Activated effector memory CD4-positive, alpha-beta T cell treated with anti-CD3 and anti-CD28 coated beads, Interleukin-2, amount 50 U/mL, for 16 hours (primary cell): ENCODE results near the gene CHI3L1.

Experiments
- DNase-seq: peaks from one replicate; pipeline ENCODE4 v3.0.0-alpha.2; 2020

The CHI3L1 gene

GRCh38 chr1:203180611-203181330, 5.7 kb downstream of the CHI3L1 start:
- DNase-seq: peak; percentile 25

DNA sequence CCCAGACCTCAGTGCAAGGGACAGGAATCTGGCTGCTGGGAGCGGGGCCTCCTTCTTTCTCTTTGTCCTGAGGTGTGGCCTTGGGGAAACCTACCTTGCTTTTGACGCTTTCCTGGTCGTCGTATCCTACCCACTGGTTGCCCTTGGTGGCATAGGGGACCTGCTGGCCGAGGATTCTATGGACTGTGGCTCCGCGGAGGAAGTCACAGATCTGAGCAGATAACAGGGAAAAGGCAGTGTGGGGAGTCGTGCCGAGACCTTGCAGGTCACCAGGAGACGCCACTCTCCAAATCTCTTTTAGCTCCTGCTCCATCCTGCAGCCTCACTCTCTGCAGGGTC, 6.9 kb downstream of the CHI3L1 start:
- DNase-seq: peak; percentile 30

- peak; percentile 60 for DNase-seq
Measured at GRCh38 chr1:203178821-203179666, 7.5 kb downstream of the CHI3L1 start.

DNA sequence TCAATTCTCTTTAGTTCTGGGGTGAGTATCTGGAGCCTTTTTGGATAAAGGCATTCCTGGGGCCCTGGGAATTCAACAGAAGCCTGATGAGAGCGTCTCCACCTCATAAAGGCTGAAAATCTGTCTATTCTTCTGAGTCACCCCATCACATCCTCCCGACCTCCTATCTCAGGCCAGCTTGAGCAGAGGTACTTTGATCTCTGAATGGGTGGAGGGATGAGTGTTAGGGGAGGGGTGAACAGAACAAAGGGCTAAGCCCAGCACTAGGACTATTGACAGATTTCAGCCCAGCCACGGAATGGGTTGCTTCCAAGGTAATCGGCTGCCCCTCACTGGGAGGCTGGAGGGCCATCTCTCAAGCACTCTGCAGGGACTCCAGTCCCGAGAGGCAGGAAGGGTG, 8.4 kb downstream of the CHI3L1 start:
- DNase-seq: peak; percentile 44

- DNase-seq: peak; percentile 58
Measured at GRCh38 chr1:203177470-203178039, 8.9 kb downstream of the CHI3L1 start.

DNA sequence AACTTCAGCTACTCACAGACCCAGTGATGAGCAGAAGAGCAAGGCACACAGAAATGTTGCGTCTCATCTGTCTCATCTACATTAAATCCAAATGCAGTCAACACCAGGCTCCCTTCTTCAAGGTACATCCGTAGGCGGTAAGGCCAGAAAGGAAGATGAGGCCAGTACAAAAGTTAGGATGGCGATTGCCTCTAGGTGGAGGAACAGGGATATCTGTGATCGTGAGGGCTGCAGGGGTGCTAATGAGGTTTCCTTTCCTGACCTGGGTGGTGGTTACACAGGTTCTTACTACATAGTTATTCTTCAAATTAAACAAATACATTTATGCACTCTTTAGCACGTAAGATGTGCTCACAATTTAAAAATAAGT, 9.5 kb downstream of the CHI3L1 start:
- DNase-seq: peak; percentile 30

- DNase-seq: peak; percentile 27
Measured at GRCh38 chr1:203176273-203177035, 10.1 kb downstream of the CHI3L1 start.

GRCh38 chr1:203175827-203176241, 10.7 kb downstream of the CHI3L1 start:
- peak; percentile 43 for DNase-seq

DNA sequence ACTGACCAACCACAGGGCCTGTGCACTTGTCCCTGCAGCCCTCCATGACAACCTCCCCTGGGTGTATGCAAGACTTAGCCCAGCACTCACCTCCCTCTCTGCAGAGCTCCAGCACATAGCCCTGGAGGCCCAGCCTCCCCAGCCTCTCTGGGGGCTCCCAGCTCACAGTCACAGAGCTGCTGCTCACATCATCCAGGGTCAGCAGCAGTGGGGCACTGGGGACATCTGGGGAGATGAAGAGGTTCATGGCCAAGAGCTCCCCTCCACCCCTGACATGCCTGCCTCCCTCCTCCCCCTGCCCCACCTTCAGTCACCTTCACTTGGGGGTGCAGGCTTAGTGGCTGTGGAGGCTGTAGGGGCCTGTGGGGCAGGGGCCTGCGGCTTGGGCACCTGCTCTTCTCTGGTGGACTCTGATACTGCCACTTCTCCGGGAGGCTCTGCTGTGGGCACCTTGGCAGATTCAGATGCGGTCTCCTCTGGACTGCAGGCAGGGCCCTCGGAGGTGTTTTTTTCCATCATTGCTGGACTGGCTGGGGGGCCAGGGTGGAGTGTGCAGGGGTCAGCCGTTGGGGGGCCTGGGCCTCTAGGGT, 11.2 kb downstream of the CHI3L1 start, which contains the start of gene MYBPH:
MYBPH (minus strand) TSS at position 590 of the 590 bp plus-strand sequence; CDS start at position 519, 71 bp downstream.
- peak; percentile 46 for DNase-seq

DNA sequence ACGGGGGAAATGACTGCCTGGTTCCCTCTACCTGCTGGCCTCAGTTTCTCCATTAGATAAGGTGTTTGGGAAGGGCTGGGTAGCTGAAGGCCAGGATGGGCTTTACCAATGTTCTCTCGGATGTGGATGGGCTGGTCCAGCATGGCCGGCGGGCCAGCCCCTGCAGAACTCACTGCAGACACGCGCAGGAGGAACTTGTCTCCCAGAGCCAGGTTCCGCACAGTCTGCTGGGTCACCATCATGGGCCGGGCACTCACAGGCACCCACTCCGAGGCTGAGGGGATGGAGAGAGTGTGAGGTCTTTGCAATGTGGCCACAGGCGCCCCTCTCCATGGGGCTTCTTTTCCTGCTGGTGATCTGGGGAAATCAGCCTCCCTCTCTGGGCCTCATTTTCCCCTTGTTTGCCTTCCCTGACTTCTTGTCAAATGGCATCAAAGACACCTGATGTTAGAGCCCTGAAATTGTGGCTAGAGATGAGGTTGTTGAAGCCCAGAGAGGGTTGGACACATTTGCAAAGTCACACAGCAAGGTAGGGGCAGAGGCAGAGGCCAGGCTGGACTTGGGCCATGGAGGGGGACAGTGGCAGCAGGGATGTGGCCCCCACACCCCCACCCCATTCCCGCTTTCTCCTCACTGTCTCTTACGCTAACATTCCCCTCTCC, 12.0 kb downstream of the CHI3L1 start:
- DNase-seq: peak; percentile 41

DNA sequence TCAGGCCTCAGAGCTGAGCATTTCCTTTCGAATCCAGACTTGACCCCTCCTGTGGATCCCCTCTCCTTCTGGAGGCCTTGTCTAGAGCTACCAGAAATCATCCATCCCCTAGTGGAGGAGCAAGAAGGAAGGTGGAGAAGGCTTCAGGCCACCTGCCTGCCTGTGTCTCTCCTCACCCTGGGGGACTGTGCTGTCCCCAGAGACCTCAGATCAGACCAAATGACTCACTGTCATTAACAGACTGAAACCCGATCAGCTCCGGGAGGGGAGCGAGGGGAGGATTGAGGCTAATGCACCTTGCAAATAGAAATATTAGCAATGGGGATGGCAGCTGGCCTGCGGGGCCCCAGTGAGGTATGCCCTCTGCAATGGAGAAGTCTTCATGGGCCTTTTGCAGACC, 12.9 kb downstream of the CHI3L1 start:
- DNase-seq: peak; percentile 31

DNA sequence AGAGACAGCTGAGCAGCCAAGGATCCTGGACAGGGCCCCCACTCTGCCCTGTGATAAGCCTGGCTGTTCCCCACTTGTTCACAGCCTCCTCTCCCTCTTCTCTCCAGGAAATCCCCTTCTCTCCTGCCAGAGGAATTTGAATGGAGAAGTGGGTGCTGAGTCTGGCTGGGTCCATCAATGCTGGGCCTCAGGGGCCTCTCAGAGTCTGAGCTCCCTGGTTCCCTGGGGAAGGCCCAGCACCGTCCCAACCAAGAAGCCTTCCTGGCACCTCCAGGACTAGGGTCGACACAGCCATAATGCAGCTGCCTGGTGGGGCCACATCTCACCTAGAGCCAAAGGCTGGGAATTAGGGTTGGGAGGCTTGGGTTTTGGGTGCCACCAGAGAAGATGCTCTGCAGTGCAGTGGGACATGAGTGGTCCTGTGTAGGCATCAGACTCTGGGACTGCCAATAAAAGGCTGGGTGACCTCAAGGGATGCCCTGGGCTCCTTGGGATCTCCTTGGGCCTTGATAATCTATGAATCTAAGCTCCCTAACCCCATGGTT, 13.4 kb downstream of the CHI3L1 start:
- peak; percentile 53 for DNase-seq

DNA sequence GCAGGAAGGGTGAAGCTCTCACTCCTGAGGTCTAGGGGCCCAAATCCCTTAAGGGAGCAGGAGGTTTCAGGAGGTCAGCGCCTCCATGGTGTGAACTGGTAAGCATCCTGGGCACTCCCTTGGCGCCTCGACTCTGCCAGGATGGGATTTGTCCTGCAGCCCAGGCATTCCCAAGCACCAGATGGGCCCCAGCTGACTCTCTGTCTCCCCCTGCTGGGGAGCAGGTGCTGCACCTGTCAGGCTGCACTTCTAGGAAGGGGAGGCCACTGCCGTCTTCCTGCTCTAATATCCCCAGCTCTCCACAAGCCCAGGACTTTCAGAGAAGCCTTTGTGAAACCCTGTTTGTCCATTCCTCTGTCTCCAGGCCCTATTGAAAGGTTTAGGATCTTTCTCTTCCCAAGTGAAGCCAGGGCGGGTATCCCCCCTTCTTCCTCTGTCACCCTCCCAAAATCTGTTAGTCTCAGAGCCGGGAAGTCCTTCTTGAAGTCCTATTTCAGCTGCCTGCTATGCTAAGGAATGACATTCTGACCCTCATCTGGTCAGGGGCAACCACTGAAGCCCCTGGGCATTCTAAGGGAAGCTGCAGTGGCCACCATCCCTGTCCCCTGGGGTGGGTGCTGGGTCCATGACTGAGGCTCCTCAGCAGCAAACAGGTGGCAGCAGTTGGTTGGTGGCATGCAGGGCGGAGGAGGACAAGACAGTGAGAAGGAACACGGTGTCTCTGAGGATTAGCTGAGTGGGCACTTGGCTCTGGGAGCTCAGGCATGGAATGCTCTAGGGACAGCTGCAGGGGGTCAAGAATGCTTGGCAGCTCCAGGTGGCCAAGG, 14.1 kb downstream of the CHI3L1 start:
- peak; percentile 73 for DNase-seq

DNA sequence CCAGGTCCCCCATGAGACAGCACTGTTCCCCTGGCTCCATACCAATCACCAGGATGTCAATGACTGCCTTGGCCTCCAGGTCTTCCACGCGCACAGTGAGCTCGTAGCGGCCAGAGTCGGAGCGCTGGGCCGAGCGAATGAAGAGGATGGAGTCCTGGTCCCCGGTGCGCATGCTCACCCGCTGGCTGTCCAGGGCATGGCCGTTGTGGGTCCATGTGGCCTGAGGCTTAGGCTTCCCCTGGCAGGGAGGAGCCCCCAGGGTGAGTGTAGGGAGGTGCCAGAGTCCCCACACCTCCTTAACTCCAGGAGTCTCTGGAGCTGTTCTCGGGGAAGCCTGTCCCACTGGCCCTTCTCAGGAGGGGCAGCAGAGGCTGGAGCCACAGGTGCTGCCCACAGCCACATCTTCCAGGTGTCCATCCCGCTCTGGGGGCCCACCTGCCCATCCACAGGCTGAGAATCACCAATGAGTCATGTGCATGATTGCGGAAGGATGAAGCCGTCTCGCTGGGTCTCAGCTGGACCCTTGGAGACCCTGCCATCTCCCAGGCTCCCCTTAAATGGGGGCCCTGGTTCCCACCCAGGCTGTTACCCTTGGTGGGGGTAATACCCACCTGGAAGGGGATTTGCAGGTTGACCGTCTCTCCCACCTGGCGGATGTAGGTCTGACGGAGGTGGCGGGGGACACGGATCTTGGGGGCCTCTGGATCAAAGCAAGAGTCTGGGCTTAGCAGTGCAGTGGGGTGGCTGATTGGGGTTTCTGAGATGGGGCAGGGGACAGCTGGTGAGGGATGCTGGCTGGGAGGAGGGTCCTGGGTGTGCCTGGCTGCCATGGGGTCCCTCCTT, 14.9 kb downstream of the CHI3L1 start:
- DNase-seq: peak; percentile 34

- DNase-seq: peak; percentile 55
Measured at GRCh38 chr1:203170625-203171330, 15.7 kb downstream of the CHI3L1 start.

GRCh38 chr1:203169770-203170520, 16.6 kb downstream of the CHI3L1 start:
- peak; percentile 31 for DNase-seq

DNA sequence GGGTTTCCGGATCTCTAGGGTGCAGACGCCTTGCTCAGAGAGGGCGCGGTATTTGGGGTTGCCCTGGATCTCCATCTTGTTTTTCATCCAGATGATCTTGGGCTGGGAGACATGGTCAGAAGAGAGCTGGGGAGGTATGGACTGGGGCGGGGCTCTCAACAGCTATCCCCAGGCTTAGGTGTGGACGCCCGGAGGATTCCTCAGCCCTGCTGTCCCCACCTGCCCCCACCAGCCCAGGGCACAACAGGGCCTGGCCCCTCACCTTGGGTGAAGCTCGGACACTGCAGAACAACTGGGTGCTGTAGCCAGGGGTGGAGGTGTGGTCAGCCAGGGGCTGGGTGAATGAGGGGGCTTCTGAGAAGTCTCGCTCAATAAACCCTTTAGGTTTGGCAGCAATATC, 17.5 kb downstream of the CHI3L1 start:
- DNase-seq: peak; percentile 25

DNA sequence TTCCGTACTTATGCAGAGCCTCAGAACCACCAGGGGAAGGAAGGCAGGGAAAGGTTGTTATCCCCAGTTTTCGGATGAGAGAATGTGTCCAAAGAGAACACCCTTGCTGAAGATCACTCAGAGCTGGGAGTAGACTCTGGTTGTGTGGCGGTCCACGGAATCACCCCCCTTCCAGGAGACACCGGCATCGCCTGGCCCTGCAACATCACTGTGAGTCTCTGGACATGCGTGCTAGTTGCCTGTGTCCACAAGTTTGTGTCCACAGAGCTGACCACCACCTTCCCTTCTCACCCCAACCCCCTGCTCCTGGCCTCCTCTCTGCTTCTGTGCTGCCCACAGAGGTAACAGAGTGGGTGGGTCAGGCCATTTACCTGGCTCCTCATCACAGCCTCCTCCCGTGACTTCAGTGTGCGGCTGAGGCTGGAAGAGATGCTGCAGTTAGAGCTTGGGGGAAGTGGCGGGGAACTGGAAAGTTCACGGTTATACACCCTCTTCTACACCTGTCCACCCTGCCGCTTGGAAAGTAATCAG, 18.2 kb downstream of the CHI3L1 start:
- DNase-seq: peak; percentile 46
